Activated CD4-positive, alpha-beta memory T cell treated with anti-CD3 and anti-CD28 coated beads for 36 hours (primary cell): ENCODE results near the gene NLGN1. TPM values are rescaled to one million over a fixed set of nuclear protein-coding genes. Genes with fewer than 3 reads are reported as not detected.
"Not testable (repeated sequence)": the region's sequence is repeated elsewhere in the genome, so short reads cannot be mapped to it uniquely, and the experiment has no call there.

Source experiments
- CTCF ChIA-PET: fragments of 350-600 bp; sonication (Branson Sonifier 250); formaldehyde crosslinking; loops from one replicate; lab custom pipeline; 2021; ENCODE audit warnings: antibody characterized with exemption, inconsistent platforms; lab: Charles Lee
- POLR2A ChIA-PET: fragments of 350-600 bp; sonication (Branson Sonifier 250); formaldehyde crosslinking; loops from one replicate; lab custom pipeline; 2021; ENCODE audit warnings: antibody characterized with exemption; lab: Charles Lee
- DNase-seq: peaks from one replicate; pipeline ENCODE4 v3.0.0-alpha.2; 2020
- H3K27ac Mint-ChIP-seq: one replicate; pipeline ENCODE4 v1.8.0; 2021; ENCODE audit warnings: mixed read lengths
- H3K27me3 Mint-ChIP-seq: one replicate; pipeline ENCODE4 v1.8.0; 2021; ENCODE audit warnings: mixed read lengths
- H3K36me3 Mint-ChIP-seq: one replicate; pipeline ENCODE4 v1.8.0; 2021; ENCODE audit warnings: mixed read lengths
- H3K4me1 Mint-ChIP-seq: one replicate; pipeline ENCODE4 v1.8.0; 2021; ENCODE audit warnings: low read depth, mixed read lengths
- H3K4me3 Mint-ChIP-seq: one replicate; pipeline ENCODE4 v1.8.0; 2021; ENCODE audit warnings: mild to moderate bottlenecking, mixed read lengths
- H3K9me3 Mint-ChIP-seq: one replicate; pipeline ENCODE4 v1.8.0; 2021; ENCODE audit warnings: mixed read lengths
- intact Hi-C: fragments of 100-400 bp; cut with micrococcal nuclease; formaldehyde crosslinking; loops from one replicate; pipeline ENCODE4 v1.15.1; 2023
- total RNA-seq, 2 experiments: library from RNA; stranded (reverse); gene quantifications; one replicate each; pipeline ENCODE4 v1.2.3, GENCODE V29; 2021

The NLGN1 gene
- total RNA-seq, 2 experiments from 2014 or later = not detected

DNA sequence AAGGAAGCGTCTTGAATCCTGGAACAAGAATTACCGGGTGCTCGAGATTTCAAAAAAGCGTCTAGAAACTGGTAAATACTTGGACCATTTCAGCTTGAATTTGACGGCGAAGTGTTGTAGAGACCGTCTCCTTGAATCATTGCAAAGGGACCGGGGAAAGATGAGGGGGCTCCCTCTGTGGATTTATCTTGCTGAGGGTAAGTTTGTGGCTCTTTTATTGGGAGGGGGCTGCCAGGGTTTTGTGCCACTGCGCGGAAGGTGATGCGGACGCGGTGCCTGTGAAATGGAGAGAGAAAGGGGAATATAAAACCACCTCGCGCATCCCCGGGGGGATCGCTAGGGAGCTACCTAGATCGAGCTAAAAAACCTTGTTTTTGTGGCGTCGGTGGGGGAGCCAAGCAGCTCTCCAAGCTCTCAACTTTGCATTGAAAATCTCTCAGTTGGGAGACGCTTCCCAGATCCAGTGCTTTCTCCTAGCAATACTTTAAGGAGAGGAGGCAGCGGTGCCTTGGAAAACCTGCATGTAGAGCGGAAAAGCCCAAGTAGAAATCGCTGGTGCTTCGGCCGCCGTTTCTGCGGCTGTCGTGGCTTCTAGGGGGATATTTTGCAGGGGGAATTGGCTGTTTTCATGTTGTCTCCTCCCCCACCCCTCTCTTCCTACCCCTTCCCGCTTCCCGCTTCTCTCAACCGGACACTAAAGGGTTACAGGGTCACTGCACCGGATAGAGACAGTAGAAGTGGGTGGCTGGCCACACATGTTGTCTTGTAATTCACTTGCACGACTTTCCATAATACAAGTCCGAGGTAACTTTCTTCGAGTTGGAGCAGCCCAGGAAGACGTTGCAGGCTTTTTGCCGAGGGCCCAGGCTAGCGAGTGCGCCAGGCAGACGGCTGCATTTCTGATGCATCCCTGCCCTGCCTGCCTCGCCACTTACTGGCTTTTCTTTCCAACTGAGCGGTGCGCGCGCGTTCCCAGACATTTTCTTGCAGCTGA lies 187.6 kb downstream of the NLGN1 start:
- H3K9me3 Mint-ChIP-seq = no peaks in the 10 kb centered on the region
- peaks cover 12% of the 10 kb centered on the region for H3K27me3 Mint-ChIP-seq
- DNase-seq = no peak
- intact Hi-C loops = no loop called here
- H3K36me3 Mint-ChIP-seq = no peaks in the 10 kb centered on the region
- H3K4me1 Mint-ChIP-seq = peaks cover 6% of the 10 kb centered on the region
- POLR2A ChIA-PET = no interaction called here
- CTCF ChIA-PET = no interaction called here
- H3K4me3 Mint-ChIP-seq = no peak overlapping the region
- H3K27ac Mint-ChIP-seq = no peak overlapping the region

DNA sequence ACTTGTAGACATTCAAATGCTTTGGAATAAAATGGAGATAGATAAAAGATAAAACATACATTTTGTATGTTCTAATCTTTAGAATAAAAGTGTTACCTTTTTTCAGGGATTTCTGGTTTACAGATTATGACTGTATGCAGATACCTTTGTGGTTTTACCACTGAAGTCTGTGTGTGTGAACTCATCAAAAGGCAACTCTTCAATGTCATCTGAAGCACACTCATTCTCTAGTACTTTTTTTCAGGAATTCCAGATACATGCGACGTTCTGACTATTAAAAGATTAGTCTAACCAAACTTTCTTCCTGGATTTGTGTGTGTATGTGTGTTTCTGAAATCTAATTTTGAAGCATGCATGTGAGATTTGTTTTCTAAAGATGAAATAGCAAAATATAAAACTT lies 188.6 kb downstream of the NLGN1 start:
- H3K27ac Mint-ChIP-seq = no peak overlapping the region
- ChIA-PET POLR2A (no interaction called here), CTCF (no interaction called here)
- H3K4me1 Mint-ChIP-seq = peaks cover 6% of the 10 kb centered on the region
- no peak for DNase-seq
- H3K9me3 Mint-ChIP-seq = no peaks in the 10 kb centered on the region
- H3K4me3 Mint-ChIP-seq = no peak overlapping the region
- intact Hi-C loops = no loop called here
- H3K36me3 Mint-ChIP-seq = no peaks in the 10 kb centered on the region
- peaks cover 12% of the 10 kb centered on the region for H3K27me3 Mint-ChIP-seq

DNA sequence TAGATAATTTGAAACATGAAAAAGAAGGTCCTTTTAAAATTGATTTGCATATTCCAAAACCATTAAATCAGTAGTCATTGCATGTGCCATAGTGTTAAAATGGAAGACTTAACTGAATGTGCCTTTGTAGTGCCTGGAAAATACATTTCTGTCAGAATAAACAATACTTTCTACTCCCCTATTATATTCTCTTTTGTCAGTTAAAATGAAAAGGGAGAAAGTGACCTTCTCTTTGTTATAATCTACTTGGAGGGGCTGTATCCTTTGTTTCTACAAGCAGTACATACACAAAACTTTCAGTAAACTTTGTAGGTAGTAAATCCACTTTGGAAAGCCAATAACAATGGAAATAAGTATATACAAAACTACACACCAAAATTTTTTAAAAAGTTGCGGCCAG lies 189.5 kb downstream of the NLGN1 start:
- no peaks in the 10 kb centered on the region for H3K36me3 Mint-ChIP-seq
- CTCF ChIA-PET = no interaction called here
- H3K27me3 Mint-ChIP-seq = peaks cover 12% of the 10 kb centered on the region
- peaks cover 6% of the 10 kb centered on the region for H3K4me1 Mint-ChIP-seq
- DNase-seq = no peak
- intact Hi-C loops = no loop called here
- no peak overlapping the region for H3K4me3 Mint-ChIP-seq
- H3K9me3 Mint-ChIP-seq = no peaks in the 10 kb centered on the region
- no peak overlapping the region for H3K27ac Mint-ChIP-seq
- POLR2A ChIA-PET = no interaction called here

DNA sequence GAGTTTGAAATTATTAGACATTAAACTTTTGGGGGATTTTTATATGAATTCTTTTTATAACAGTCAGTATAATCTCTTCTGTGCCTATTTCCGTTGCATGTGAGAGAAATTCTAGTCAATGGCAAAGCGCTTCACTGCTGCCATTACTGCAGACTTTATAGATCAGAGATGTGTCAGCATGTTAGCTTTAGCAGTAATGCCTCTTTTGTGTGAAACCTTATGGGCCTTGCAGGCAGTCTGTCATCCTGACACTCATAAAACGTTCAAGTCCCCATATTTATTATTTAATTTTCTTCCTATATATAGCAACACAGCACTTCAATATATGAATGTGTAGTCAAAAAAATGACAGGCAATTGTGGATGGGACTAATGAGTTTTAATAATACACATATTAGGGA lies 191.0 kb downstream of the NLGN1 start:
- H3K4me1 Mint-ChIP-seq = peaks cover 6% of the 10 kb centered on the region

DNA sequence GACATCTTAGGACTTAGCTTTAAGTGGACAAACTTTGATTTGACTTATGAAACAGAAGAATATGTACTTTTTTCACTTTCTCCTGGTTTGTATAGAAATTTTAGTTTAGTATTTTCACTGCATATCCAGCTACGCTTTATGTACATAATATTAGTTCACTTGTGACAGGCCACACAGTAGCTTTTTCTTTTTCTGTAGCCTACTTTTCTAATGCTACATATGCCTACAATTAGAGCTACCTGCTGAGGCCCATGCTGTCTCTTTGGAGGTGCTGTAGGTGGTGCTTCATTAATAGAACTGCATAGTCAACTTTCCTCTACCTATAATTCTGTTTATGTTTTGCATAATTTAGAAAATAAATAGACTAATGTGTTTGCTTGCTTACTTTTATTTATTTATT lies 191.6 kb downstream of the NLGN1 start:
- no peak overlapping the region for H3K4me3 Mint-ChIP-seq
- ChIA-PET CTCF (no interaction called here), POLR2A (no interaction called here)
- H3K27me3 Mint-ChIP-seq = peaks cover 12% of the 10 kb centered on the region
- no peak overlapping the region for H3K27ac Mint-ChIP-seq
- peaks cover 6% of the 10 kb centered on the region for H3K4me1 Mint-ChIP-seq
- H3K36me3 Mint-ChIP-seq = no peaks in the 10 kb centered on the region
- H3K9me3 Mint-ChIP-seq = peaks cover 4% of the 10 kb centered on the region
- DNase-seq = no peak
- intact Hi-C loops = no loop called here

More for the DNA sequence above, 191.0 kb downstream of the NLGN1 start:
- CTCF ChIA-PET = no interaction called here
- Mint-ChIP-seq H3K36me3 (no peaks in the 10 kb centered on the region), H3K27me3 (peaks cover 12% of the 10 kb centered on the region), H3K27ac (no peak overlapping the region), H3K4me3 (no peak overlapping the region), H3K9me3 (peaks cover 4% of the 10 kb centered on the region)
- POLR2A ChIA-PET = no interaction called here
- intact Hi-C loops = no loop called here
- no peak for DNase-seq

DNA sequence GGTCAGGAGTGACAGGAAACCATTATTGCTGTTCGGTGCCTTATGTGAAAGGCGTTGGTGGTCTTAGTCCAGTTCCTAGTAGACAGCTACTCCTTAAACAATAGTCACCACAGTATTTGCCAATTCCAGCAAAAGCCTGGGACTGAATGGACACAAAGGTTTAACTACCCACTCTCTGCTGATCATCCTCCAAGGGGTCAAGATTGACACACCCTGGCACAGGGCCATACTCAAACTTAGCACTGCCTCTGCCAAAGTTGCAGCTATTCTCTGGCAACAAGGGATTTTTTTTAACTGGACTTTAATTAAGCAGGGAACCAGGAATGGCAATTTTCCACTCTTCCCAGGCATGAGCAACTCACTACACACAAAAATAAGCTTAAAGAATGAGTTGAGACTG lies 193.9 kb downstream of the NLGN1 start:
- Mint-ChIP-seq H3K4me3 (no peak overlapping the region), H3K27ac (no peak overlapping the region)

DNA sequence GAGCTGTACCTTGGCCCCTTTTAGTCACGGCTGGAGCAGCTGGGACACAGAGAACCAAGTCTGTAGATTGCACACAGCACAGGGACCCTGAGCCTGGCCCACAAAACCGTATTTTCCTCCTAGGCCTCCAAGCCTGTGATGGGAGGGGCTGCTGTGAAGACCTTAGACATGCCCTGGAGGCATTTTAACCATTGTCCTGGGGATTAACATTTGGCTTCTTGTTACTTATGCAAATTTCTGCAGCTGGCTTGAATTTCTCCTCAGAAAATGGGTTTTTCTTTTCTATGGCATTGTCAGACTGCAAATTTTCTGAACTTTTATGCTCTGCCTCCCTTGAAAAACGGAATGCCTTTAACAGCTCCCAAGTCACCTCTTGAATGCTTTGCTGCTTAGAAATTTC lies 197.3 kb downstream of the NLGN1 start:
- CTCF ChIA-PET, DNase-seq, H3K4me3 Mint-ChIP-seq, H3K9me3 Mint-ChIP-seq, H3K27ac Mint-ChIP-seq, H3K4me1 Mint-ChIP-seq, intact Hi-C loops, POLR2A ChIA-PET, H3K27me3 Mint-ChIP-seq, H3K36me3 Mint-ChIP-seq: not testable (repeated sequence)

More for the DNA sequence above, 193.9 kb downstream of the NLGN1 start:
- ChIA-PET POLR2A (no interaction called here), CTCF (no interaction called here)
- intact Hi-C loops = no loop called here
- no peaks in the 10 kb centered on the region for H3K4me1 Mint-ChIP-seq
- H3K27me3 Mint-ChIP-seq = no peaks in the 10 kb centered on the region
- no peaks in the 10 kb centered on the region for H3K36me3 Mint-ChIP-seq
- peaks cover 9% of the 10 kb centered on the region for H3K9me3 Mint-ChIP-seq
- DNase-seq = no peak

DNA sequence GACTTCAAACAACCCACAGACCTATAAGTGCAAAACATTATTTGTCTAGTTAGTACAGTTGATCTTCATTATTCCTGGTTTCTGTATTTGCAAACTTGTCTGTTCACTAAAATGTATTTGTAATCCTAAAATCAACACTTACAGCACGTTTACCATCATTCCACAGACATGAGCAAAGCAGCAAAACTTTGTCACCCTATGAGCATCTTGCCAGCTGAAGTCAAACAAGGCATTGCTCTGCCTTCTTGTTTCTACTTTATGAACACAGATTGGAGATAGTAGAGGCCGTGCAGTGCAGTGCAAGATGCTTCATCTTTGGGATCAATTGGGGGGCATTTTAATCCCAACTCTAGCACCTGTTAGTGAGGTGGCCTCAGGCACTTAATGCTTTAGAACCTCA lies 202.1 kb downstream of the NLGN1 start:
- no peaks in the 10 kb centered on the region for H3K4me1 Mint-ChIP-seq
- no peak overlapping the region for H3K27ac Mint-ChIP-seq
- no peaks in the 10 kb centered on the region for H3K36me3 Mint-ChIP-seq
- CTCF ChIA-PET = no interaction called here
- POLR2A ChIA-PET = no interaction called here
- DNase-seq = no peak
- intact Hi-C loops = no loop called here
- H3K27me3 Mint-ChIP-seq = no peaks in the 10 kb centered on the region
- H3K9me3 Mint-ChIP-seq = peaks cover 5% of the 10 kb centered on the region
- no peak overlapping the region for H3K4me3 Mint-ChIP-seq

DNA sequence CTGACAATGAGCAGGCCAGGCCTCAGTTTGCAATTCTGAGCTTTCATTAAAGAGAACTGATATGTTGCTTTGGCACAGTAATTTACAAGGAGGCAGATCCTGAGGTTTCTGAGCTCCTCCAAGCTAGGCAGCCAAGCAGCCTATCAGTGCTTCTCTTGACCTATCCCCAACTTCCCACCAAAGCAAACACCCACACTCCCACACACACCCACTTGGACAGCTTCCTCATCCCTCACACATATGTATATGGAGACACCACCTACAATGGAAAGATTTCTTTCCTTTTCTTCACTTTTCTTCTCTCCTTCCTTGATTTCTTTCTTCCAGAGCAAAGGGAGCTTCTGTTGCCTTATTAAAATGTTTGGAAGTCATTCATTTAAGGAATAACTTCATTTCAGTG lies 217.0 kb downstream of the NLGN1 start:
- CTCF ChIA-PET = no interaction called here
- intact Hi-C loops = no loop called here
- Mint-ChIP-seq H3K27ac (no peak overlapping the region), H3K9me3 (no peaks in the 10 kb centered on the region), H3K4me3 (no peak overlapping the region), H3K27me3 (no peaks in the 10 kb centered on the region), H3K36me3 (no peaks in the 10 kb centered on the region), H3K4me1 (no peaks in the 10 kb centered on the region)
- no peak for DNase-seq
- POLR2A ChIA-PET = no interaction called here

DNA sequence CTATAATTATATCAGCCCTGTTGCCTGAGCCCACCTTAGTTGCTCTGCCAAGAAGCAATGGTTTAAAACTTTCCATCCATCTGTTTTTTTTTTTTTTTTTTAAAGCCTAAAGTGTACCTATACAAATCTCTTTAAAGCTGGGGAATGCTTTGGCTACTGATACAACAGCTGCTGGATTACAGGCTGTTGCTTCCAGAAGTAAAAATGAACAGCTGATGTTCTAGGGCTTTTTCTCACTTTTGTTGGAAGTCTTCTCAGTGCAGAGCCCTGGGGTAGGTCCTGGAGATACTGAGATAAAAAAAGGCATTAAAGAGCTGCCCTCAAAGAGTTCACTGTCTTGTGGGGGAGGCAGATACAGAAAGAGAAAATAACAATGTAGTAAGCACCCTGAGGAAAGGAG lies 218.1 kb downstream of the NLGN1 start:
- Mint-ChIP-seq H3K4me1 (no peaks in the 10 kb centered on the region), H3K27ac (no peak overlapping the region), H3K36me3 (no peaks in the 10 kb centered on the region), H3K9me3 (no peaks in the 10 kb centered on the region), H3K27me3 (no peaks in the 10 kb centered on the region), H3K4me3 (no peak overlapping the region)
- ChIA-PET CTCF (no interaction called here), POLR2A (no interaction called here)
- no peak for DNase-seq
- intact Hi-C loops = no loop called here

DNA sequence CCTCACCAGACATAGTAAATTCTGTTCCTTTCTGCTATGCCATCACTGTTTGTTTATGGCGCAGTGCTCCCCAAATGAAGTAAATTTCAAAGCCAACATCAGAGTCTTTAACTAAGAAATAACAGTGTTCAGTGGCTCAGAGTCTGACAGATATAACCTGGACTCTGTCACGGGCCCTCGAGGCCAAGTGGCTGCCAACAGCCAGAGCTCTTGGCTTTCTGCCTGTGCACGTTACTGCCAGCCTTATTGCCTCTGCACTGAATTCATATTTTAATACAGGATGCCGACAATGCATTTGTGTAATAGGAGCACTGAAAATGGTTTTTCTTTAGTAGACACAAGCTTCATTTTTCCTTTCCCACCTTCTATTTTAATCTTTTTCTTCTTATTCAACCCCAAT lies 219.9 kb downstream of the NLGN1 start:
- Mint-ChIP-seq H3K4me3 (no peak overlapping the region), H3K27me3 (no peaks in the 10 kb centered on the region), H3K9me3 (no peaks in the 10 kb centered on the region), H3K27ac (no peak overlapping the region), H3K36me3 (no peaks in the 10 kb centered on the region), H3K4me1 (no peaks in the 10 kb centered on the region)
- CTCF ChIA-PET = no interaction called here
- DNase-seq = no peak
- intact Hi-C loops = no loop called here
- POLR2A ChIA-PET = no interaction called here

DNA sequence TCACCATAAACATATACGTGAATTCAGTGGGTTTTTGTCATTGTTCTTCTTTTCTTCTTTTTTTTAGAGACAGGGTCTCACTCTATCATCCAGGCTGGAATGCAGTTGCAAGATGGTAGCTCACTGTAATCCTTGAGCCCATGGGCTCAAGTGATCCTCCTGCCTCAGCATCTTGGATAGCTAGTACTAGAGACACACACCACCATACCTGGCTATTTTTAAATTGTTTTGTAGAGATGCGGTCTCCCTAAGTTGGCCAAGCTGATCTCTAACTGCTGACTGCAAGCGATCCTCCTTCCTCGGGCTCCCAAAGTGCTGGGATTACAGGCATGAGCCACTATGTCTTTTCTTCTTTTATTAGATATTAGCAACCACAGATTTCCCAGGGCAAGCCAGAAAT lies 220.6 kb downstream of the NLGN1 start:
- Mint-ChIP-seq H3K4me3 (no peak overlapping the region), H3K4me1 (no peaks in the 10 kb centered on the region), H3K27me3 (no peaks in the 10 kb centered on the region), H3K27ac (no peak overlapping the region), H3K9me3 (no peaks in the 10 kb centered on the region), H3K36me3 (no peaks in the 10 kb centered on the region)
- DNase-seq = no peak
- ChIA-PET POLR2A (no interaction called here), CTCF (no interaction called here)
- intact Hi-C loops = no loop called here

DNA sequence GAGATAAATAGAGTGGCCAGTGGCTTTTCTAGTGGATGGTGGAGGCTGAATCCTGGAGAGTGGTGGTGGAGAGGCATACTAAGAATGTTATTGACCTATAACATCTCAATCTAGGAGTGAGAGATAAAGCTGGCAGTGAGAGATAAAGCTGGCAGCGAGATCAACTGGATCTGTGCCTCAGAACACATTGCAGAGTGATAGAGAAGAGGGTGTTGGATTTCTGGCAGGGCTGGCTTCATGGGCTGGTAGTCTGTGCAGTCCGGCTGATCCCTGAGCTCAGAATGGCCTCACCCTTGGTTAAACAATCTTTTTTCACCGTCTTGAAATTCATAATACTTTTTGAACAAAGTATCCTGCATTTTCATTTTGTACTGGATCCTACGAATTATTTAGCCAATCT lies 221.2 kb downstream of the NLGN1 start:
- Mint-ChIP-seq H3K27me3 (no peaks in the 10 kb centered on the region), H3K4me3 (no peak overlapping the region), H3K27ac (no peak overlapping the region), H3K4me1 (no peaks in the 10 kb centered on the region), H3K9me3 (peaks cover 2% of the 10 kb centered on the region), H3K36me3 (no peaks in the 10 kb centered on the region)
- intact Hi-C loops = no loop called here
- DNase-seq = no peak
- ChIA-PET POLR2A (no interaction called here), CTCF (no interaction called here)
